Endothelial cell of umbilical vein (primary cell): Measurements from ENCODE around the gene HOXB6. TPM values are rescaled to one million over a fixed set of nuclear protein-coding genes. Genes with fewer than 3 reads are reported as not detected.

Source experiments
- BruUV-seq: library from RNA; stranded (reverse); fragments of 400-500 nt; replicated peaks from 2 replicates; lab custom pipeline; 2021; lab: Mats Ljungman, UMichigan
- CTCF ChIA-PET: fragments of 300-600, 350-600 bp; sonication (Branson Sonifier 250); formaldehyde crosslinking; loops from one replicate; lab custom pipeline; 2021; ENCODE audit warnings: antibody characterized with exemption, inconsistent platforms; lab: Charles Lee
- POLR2A ChIA-PET: fragments of 300-600, 350-600 bp; sonication (Branson Sonifier 250); formaldehyde crosslinking; loops from one replicate; lab custom pipeline; 2021; ENCODE audit warnings: antibody characterized with exemption, inconsistent platforms; lab: Charles Lee
- DNase-seq: peaks from one replicate; pipeline ENCODE4 v3.0.0-alpha.2; 2011; ENCODE audit warnings: low read depth, low spot score
- FAIRE-seq: peaks from 2 replicates; lab custom pipeline; 2011; peaks lifted over from hg19 to GRCh38; lab: Jason Lieb, UNC
- H2AFZ ChIP-seq: 2 replicates; pipeline ENCODE4 v1.6.0; 2012; ENCODE audit warnings: low read depth, low read length, control low read depth, inconsistent platforms
- H3K27ac ChIP-seq: 2 replicates; pipeline ENCODE4 v1.5.1; 2011; ENCODE audit warnings: low read depth, mild to moderate bottlenecking, control low read depth, low read length, moderate library complexity; ENCODE audit not compliant: insufficient read depth
- H3K27me3 ChIP-seq, 2 experiments: 2 replicates each; pipeline versions ENCODE4 v1.6.0 to v1.6.1; 2011; ENCODE audit warnings: low read length in 2 of 2, mixed read lengths in 1 of 2; ENCODE audit not compliant: control insufficient read depth in 2 of 2, insufficient read depth in 2 of 2
- H3K36me3 ChIP-seq, 2 experiments: 2 replicates in 1 of 2; 3 replicates in 1 of 2; pipeline ENCODE4 v1.5.1; 2011; ENCODE audit warnings: low read length in 2 of 2, mild to moderate bottlenecking in 1 of 2, moderate library complexity in 1 of 2; ENCODE audit not compliant: control insufficient read depth in 2 of 2, insufficient read depth in 2 of 2; ENCODE audit errors: extremely low read depth in 1 of 2
- H3K4me1 ChIP-seq: 3 replicates; pipeline ENCODE4 v1.5.1; 2011; ENCODE audit warnings: mild to moderate bottlenecking, low read length; ENCODE audit not compliant: control insufficient read depth, insufficient read depth; ENCODE audit errors: extremely low read depth
- H3K4me2 ChIP-seq: 2 replicates; pipeline ENCODE4 v1.6.1; 2011; ENCODE audit warnings: low read length, control low read depth, mixed read lengths; ENCODE audit not compliant: insufficient read depth
- H3K4me3 ChIP-seq, 3 experiments: fragments of 200-600 bp in 1 of 3; sonication (generic), shearing (Covaris generic) in 1 of 3; replicated peaks in 1 of 3; 2 replicates each; pipeline ENCODE4 v1.5.1; 2011 to 2016; ENCODE audit warnings: control low read depth in 3 of 3, low read length in 3 of 3, mild to moderate bottlenecking in 2 of 3, inconsistent platforms in 1 of 3, low read depth in 1 of 3, moderate library complexity in 1 of 3; ENCODE audit not compliant: insufficient read depth in 1 of 3
- H3K79me2 ChIP-seq: 2 replicates; pipeline ENCODE4 v1.6.0; 2012; ENCODE audit warnings: low read length, inconsistent platforms; ENCODE audit not compliant: control insufficient read depth, insufficient read depth
- H3K9ac ChIP-seq: replicated peaks from 2 replicates; pipeline ENCODE3; 2011; ENCODE audit warnings: low read length, control low read depth; ENCODE audit not compliant: insufficient read depth; ENCODE audit errors: extremely low read depth
- H3K9me1 ChIP-seq: replicated peaks from 3 replicates; pipeline ENCODE4 v1.6.0; 2011; ENCODE audit warnings: mild to moderate bottlenecking, low read length; ENCODE audit not compliant: control insufficient read depth, insufficient read depth; ENCODE audit errors: extremely low read depth
- H3K9me3 ChIP-seq: replicated peaks from 2 replicates; pipeline ENCODE4 v1.5.1; 2012; ENCODE audit warnings: low read length, inconsistent platforms; ENCODE audit not compliant: control insufficient read depth, insufficient read depth
- H4K20me1 ChIP-seq: replicated peaks from 2 replicates; pipeline ENCODE3; 2011; ENCODE audit warnings: mild to moderate bottlenecking, low read length; ENCODE audit not compliant: control insufficient read depth, insufficient read depth; ENCODE audit errors: extremely low read depth
- EZH2 ChIP-seq: IDR thresholded peaks from 2 replicates; pipeline ENCODE4 v1.6.1; 2012; ENCODE audit warnings: borderline replicate concordance, low read depth, mild to moderate bottlenecking, moderate library complexity, low read length, inconsistent platforms; ENCODE audit not compliant: severe bottlenecking
- FOS ChIP-seq: IDR thresholded peaks from 2 replicates; pipeline ENCODE4 v1.6.1; 2011; ENCODE audit warnings: mild to moderate bottlenecking, low read length, moderate library complexity, borderline replicate concordance; ENCODE audit not compliant: insufficient read depth
- GATA2 ChIP-seq: IDR thresholded peaks from 2 replicates; pipeline ENCODE4 v1.7.0; 2011; ENCODE audit warnings: low read depth, mild to moderate bottlenecking, moderate library complexity, mixed read lengths, low read length; ENCODE audit not compliant: insufficient read length, insufficient read depth
- JUN ChIP-seq: IDR thresholded peaks from 2 replicates; pipeline ENCODE4 v1.6.1; 2011; ENCODE audit warnings: borderline replicate concordance, low read depth; ENCODE audit not compliant: insufficient read length, insufficient read depth
- MAX ChIP-seq: IDR thresholded peaks from 2 replicates; pipeline ENCODE4 v1.6.1; 2011; ENCODE audit not compliant: insufficient read depth, insufficient read length
- MYC ChIP-seq: IDR thresholded peaks from one replicate; pipeline ENCODE4 v1.6.1; 2011; ENCODE audit warnings: mild to moderate bottlenecking, low read depth, low read length
- POLR2A ChIP-seq: IDR thresholded peaks from 2 replicates; pipeline ENCODE4 v1.6.1; 2012; ENCODE audit warnings: low read depth, mild to moderate bottlenecking, control low read depth, low read length
- POLR2AphosphoS5 ChIP-seq: IDR thresholded peaks from 2 replicates; pipeline ENCODE4 v1.6.1; 2012; ENCODE audit warnings: low read depth, mild to moderate bottlenecking, control low read depth, low read length, moderate library complexity; ENCODE audit not compliant: insufficient read depth
- dilution Hi-C: fragments of 300-500 bp; cut with MboI; formaldehyde crosslinking; loops from one replicate; pipeline ENCODE4 v1.15.0; 2019; ENCODE audit warnings: low sequenced_read_pairs; ENCODE audit not compliant: extremely low pct_ligation_motif_present
- intact Hi-C: fragments of 100-400 bp; cut with micrococcal nuclease; formaldehyde crosslinking; loops from one replicate; pipeline ENCODE4 v1.10.0; 2022
- polyA plus RNA-seq, 4 experiments: library from polyadenylated mRNA; depleted of rRNA in 3 of 4; stranded (reverse) in 3 of 4; unstranded in 1 of 4; fragments of >200 nt; gene quantifications; 2 replicates each; pipeline versions ENCODE4 v1.2.1 to v1.2.3, GENCODE V29; 2011 to 2012; ENCODE audit warnings: missing spikeins in 1 of 4
- total RNA-seq: library from RNA; stranded (reverse); gene quantifications from 2 replicates; pipeline ENCODE4 v1.2.3, GENCODE V29; 2021
- TF ChIP-seq, protein P1 (sequence below), 2 donors: IDR thresholded peaks; 1 replicate in 1 of 2; 2 replicates in 1 of 2; pipeline ENCODE4 v1.5.1; 2011; ENCODE audit warnings: low read length in 2 of 2, mild to moderate bottlenecking in 2 of 2, moderate library complexity in 2 of 2, control low read depth in 1 of 2, inconsistent platforms in 1 of 2, low read depth in 1 of 2; ENCODE audit not compliant: insufficient read depth in 1 of 2; ENCODE audit errors: extremely low read depth in 1 of 2

HOXB6 gene
- total and polyA plus RNA-seq, 2 donors (not counting 3 experiments of a cell fraction or from before 2014, with no cell fraction given): 8.8 to 24.0 TPM

DNA sequence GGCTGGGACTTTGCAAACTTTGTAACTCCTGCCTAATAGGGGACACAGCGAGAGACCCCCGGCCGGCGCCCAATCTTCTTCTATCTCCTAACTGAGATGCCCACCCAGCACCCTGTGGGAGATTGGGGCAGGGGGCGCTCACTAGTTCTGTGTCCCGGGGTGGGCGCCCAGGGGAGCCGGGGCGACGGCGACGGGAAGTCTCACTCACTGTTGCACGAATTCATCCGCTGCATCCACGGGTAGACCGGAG, 7.3 kb downstream of the HOXB6 start:
- H3K9me3 ChIP-seq: no peaks in the 10 kb centered on the region
- FAIRE-seq: peak; percentile 65
- no peaks in the 10 kb centered on the region for H4K20me1 ChIP-seq
- peak overlapping the region; percentile 36 for H3K27ac ChIP-seq
- no peak for TF ChIP-seq GATA2
- TF ChIP-seq MYC: no peak
- TF ChIP-seq MAX: no peak
- TF ChIP-seq POLR2AphosphoS5: no peak
- no peak for TF ChIP-seq POLR2A
- TF ChIP-seq JUN: no peak
- TF ChIP-seq EZH2: no peak
- TF ChIP-seq FOS: no peak
- TF ChIP-seq, protein P1, sequence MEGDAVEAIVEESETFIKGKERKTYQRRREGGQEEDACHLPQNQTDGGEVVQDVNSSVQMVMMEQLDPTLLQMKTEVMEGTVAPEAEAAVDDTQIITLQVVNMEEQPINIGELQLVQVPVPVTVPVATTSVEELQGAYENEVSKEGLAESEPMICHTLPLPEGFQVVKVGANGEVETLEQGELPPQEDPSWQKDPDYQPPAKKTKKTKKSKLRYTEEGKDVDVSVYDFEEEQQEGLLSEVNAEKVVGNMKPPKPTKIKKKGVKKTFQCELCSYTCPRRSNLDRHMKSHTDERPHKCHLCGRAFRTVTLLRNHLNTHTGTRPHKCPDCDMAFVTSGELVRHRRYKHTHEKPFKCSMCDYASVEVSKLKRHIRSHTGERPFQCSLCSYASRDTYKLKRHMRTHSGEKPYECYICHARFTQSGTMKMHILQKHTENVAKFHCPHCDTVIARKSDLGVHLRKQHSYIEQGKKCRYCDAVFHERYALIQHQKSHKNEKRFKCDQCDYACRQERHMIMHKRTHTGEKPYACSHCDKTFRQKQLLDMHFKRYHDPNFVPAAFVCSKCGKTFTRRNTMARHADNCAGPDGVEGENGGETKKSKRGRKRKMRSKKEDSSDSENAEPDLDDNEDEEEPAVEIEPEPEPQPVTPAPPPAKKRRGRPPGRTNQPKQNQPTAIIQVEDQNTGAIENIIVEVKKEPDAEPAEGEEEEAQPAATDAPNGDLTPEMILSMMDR (IDR thresholded peaks at IDR 0.05; ENCODE audit: extremely low read depth in 1 of 2, insufficient read depth in 1 of 2, low read depth in 1 of 2, low read length in 2 of 2): no peak
- H3K27me3 ChIP-seq: no peaks in the 10 kb centered on the region
- peak overlapping the region; percentile 37 for H2AFZ ChIP-seq
- no TSS peak for BruUV-seq
- H3K79me2 ChIP-seq: peaks cover 76% of the 10 kb centered on the region
- ChIA-PET POLR2A (interaction anchor here (1.0 kb wide), 1 partner anchor 15 kb away, joined by 4 read pairs; no protein-coding TSS in a partner anchor), CTCF (interaction anchor here (0.7 to 1.6 kb wide), 2 partner anchors 10 to 338 kb away, joined by 3 read pairs; no protein-coding TSS in a partner anchor)
- peak overlapping the region; percentile 55 for H3K9ac ChIP-seq
- peaks cover 3% of the 10 kb centered on the region in 2 experiments for H3K36me3 ChIP-seq
- no peaks in the 10 kb centered on the region for H3K9me1 ChIP-seq
- intact Hi-C loops: no loop called here
- peak overlapping the region; percentile 28 for H3K4me2 ChIP-seq
- H3K4me1 ChIP-seq: peaks cover 32% of the 10 kb centered on the region
- H3K4me3 ChIP-seq: peak overlapping the region; percentile 35 to 43 (median 36)
- dilution Hi-C loops: no loop called here
- DNase-seq: no peak
